ENCODE data around the gene EXOC4. TPM values are rescaled to one million over a fixed set of nuclear protein-coding genes. Genes with fewer than 3 reads are reported as not detected.

Gene EXOC4
- total and polyA plus RNA-seq, 2 donors (not counting 3 experiments of a cell fraction or from before 2014, with no cell fraction given), result 20.3 to 73.1 TPM

DNA sequence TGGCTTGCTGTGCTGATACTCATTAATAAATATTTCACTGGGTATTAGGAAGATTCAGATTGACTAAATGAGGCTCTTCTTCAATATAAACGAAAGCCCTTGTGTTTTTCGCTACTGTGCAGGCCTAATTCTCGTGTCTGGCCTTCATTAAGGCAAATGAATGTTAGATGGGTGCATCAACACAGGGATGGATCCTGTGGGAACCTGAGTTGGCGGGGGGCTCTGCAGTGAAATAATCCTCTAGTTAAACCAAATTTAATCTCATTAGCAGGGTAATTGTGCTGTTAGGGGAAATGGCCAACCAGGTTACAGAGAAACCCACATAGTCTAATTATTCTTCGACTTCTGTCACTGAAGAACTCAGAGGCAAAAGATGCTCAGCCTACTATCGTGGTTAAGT, 548.5 kb downstream of the EXOC4 start:
- Histone ChIP-seq H3K4me1 (ENCODE audit: control insufficient read depth, extremely low read depth, insufficient read depth, low read length) (no peaks in the 10 kb centered on the region), H3K27me3 (ENCODE audit: control insufficient read depth in 2 of 2, insufficient read depth in 2 of 2, low read length in 2 of 2) (no peaks in the 10 kb centered on the region), H3K9me1 (replicated peaks; ENCODE audit: control insufficient read depth, extremely low read depth, insufficient read depth, low read length) (no peaks in the 10 kb centered on the region), H2AFZ (ENCODE audit: low read depth, low read length) (no peak overlapping the region), H3K79me2 (ENCODE audit: control insufficient read depth, insufficient read depth, low read length) (no peaks in the 10 kb centered on the region), H3K9me3 (replicated peaks; ENCODE audit: control insufficient read depth, insufficient read depth, low read length) (no peaks in the 10 kb centered on the region), H4K20me1 (replicated peaks; ENCODE audit: control insufficient read depth, extremely low read depth, insufficient read depth, low read length) (no peaks in the 10 kb centered on the region), H3K9ac (replicated peaks; ENCODE audit: extremely low read depth, insufficient read depth, low read length) (no peak overlapping the region), H3K27ac (ENCODE audit: insufficient read depth, low read depth, low read length) (no peak overlapping the region), H3K36me3 (ENCODE audit: control insufficient read depth in 2 of 2, extremely low read depth in 1 of 2, insufficient read depth in 2 of 2, low read length in 2 of 2) (no peaks in the 10 kb centered on the region), H3K4me3 (replicated peaks in 1 of 3; ENCODE audit: insufficient read depth in 1 of 3, low read depth in 1 of 3, low read length in 3 of 3) (no peak overlapping the region), H3K4me2 (ENCODE audit: insufficient read depth, low read length) (no peak overlapping the region)
- dilution Hi-C loops (cut with MboI; ENCODE audit: extremely low pct_ligation_motif_present, low sequenced_read_pairs), result no loop called here
- DNase-seq (ENCODE audit: low read depth, low spot score), result no peak
- TF ChIP-seq, protein P1, sequence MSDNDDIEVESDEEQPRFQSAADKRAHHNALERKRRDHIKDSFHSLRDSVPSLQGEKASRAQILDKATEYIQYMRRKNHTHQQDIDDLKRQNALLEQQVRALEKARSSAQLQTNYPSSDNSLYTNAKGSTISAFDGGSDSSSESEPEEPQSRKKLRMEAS (IDR thresholded peaks at IDR 0.05; ENCODE audit: insufficient read depth, insufficient read length), result no peak
- TF ChIP-seq POLR2A (IDR thresholded peaks at IDR 0.05; ENCODE audit: low read depth, low read length) (no peak), JUN (IDR thresholded peaks at IDR 0.05; ENCODE audit: borderline replicate concordance, insufficient read depth, insufficient read length, low read depth) (no peak), MYC (IDR thresholded peaks at IDR 0.05; ENCODE audit: low read depth, low read length) (no peak), EZH2 (IDR thresholded peaks at IDR 0.05; ENCODE audit: borderline replicate concordance, low read depth, low read length, severe bottlenecking) (no peak), CTCF (IDR thresholded peaks at IDR 0.05; ENCODE audit: extremely low read depth in 1 of 2, insufficient read depth in 1 of 2, low read depth in 1 of 2, low read length in 2 of 2) (no peak), POLR2AphosphoS5 (IDR thresholded peaks at IDR 0.05; ENCODE audit: insufficient read depth, low read depth, low read length) (no peak), GATA2 (IDR thresholded peaks at IDR 0.05; ENCODE audit: insufficient read depth, insufficient read length, low read depth, low read length) (no peak), FOS (IDR thresholded peaks at IDR 0.05; ENCODE audit: borderline replicate concordance, insufficient read depth, low read length) (no peak)
- FAIRE-seq, result no peak
- CTCF ChIA-PET, result no interaction called here
- POLR2A ChIA-PET, result no interaction called here
- intact Hi-C loops (cut with micrococcal nuclease), result no loop called here
- no TSS peak for BruUV-seq (replicated peaks)
